Glomerular endothelial cell (primary cell): Measurements from ENCODE around the gene APOBEC3C. TPM values are rescaled to one million over a fixed set of nuclear protein-coding genes. Genes with fewer than 3 reads are reported as not detected.
"Not testable (repeated sequence)": the region's sequence is repeated elsewhere in the genome, so short reads cannot be mapped to it uniquely, and the experiment has no call there.

Source experiments
- DNase-seq: peaks from one replicate; pipeline ENCODE4 v3.0.0-alpha.2; 2011; ENCODE audit warnings: low read depth, low spot score; ENCODE audit errors: extremely low read depth
- total RNA-seq: library from RNA; depleted of rRNA; stranded (reverse); fragments of >200 nt; gene quantifications from 2 replicates; pipeline ENCODE4 v1.2.3, GENCODE V29; 2015

The APOBEC3C gene
- total RNA-seq, 1 donor from 2014 or later = 17.8 TPM

DNA sequence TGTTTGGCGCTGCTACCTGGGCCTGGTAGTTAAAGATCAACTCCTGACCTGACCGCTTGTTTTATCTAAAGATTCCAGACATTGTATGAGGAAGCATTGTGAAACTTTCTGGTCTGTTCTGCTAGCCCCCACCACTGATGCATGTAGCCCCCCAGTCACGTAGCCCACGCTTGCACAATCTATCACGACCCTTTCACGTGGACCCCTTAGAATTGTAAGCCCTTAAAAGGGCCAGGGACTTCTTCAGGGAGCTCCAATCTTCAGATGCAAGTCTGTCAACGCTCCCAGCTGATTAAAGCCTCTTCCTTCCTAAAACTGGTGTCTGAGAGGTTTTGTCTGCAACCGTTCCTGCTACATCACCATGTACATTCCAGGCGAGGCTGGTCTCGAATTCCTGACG is 41.6 kb downstream of the APOBEC3C start:
- no peak for DNase-seq

DNA sequence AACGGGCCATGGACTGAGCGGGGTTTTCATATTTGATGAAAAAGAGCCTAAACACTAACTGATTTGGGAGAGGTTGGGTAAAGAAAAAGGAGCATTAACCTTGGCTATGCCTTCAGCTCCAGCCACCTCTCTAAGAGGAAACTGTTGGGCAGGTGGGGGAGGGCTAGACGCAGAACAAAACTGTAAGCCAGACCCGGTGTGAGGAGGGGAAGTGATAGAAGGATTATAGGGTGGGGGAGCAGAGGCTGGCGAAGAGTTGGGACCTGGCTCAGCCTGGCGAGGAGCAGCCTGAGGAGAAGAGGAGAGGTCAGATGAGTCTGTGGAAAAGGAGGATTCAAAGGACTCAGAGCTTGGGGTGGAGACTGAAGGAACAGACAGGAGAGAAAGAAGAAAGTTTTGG is 47.2 kb downstream of the APOBEC3C start:
- not testable (repeated sequence) for DNase-seq

DNA sequence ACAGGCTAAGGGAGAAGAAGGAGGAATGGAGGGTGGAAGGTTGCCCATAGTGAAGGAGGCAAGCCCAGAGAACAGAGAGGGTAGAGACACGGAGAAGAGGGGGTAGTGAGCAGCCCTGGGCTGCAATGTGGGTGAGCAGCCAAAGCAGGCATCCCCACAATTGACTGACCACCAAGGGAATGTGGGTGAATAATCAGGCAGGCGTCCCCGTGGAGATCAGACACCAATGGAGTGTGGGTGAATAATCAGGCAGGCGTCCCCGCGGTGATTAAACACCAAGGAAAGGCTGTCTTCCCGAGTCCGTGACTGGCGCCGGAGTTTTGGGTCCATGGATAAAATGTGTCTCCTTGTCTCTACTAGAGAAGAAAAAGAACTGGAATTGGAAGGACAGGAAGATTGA is 47.9 kb downstream of the APOBEC3C start:
- DNase-seq = not testable (repeated sequence)

DNA sequence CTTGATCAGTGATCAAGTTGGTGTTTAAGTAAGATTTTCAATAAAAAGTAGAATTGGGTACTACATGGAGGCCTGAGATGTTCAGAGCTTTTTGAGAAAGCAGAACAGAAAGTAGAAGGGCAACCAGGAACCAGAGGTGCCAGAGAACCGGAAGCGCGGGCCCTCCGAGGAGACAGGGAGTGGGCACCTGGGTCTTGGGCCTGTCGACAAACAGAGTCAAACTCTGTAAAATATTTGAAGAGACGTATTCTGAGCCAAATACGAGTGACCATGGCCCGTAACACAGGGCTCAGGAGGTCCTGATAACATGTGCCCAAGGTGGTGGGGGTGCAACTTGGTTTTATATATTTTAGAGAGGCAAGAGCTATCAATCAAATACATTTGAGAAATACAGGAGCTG is 49.8 kb downstream of the APOBEC3C start:
- DNase-seq = not testable (repeated sequence)

DNA sequence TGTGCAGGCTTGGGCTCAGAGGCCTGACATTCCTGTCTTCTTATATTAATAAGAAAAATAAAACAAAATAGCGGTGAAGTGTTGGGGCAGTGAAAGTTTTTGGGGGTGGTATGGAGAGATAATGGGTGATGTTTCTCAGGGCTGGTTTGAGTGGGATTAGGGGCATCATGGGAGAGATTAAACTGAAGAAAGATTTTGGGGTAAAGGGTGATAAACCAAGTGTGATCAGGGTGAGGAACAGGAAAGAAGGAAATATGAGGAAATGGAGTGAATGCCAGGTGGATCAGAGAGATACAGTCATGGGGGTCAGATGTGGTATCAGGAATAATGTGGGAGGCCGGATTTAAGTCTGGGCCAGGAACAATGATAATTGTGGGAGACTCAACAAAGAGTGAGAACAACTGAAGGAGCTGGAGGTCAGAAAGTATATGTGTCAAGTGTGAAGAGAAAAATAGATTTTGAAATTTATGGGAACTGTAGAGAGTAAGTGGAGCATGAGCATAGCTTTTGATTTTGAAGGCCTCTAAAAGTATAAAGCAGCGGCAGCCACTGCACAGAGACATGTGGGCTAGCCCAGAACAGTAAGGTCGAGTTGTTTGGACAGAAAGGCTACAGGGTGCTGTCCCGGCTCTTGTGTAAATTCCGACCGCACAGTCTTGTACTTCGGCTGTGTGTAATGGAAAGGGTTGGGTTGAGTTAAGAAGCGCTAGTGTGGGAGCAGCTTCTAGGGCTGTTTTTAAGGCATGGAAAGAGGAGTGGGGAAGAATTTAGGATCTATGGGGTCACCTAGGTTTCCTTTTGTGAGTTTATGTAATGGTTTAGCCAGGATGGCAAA is 52.6 kb downstream of the APOBEC3C start:
- not testable (repeated sequence) for DNase-seq

DNA sequence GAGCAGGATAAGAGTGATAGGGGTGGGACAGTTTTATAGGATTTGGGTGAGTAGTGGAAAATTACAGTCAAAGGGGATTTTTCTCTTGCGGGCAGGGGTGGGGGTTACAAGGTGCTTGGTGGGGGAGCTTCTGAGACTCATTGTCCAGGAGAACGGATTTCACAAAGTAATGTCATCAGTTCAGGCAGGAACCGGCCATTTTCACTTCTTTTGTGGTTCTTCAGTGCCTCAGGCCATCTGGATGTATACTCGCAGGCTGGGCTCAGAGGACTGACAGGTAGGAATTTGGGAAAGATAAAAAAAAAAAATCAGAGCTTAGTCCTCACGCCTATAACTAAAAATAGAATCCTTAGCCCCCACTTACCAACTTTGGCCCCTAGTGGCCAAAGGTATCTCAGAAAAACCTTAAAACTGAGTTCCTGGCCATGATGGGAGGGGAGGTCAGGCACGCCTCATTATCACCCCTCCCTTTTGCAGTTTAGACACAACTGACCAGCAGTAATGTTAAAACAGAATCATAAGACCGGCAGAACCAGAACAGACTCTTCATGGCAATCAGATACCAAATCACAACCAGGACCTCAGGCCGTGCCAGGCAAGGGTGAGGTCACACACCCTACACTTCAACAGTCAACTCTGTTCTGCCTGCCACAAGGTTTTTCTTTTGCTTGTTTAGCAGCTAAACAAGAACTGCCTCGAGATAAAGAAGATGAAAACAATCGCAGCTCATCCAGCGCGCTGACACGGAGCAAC is 54.2 kb downstream of the APOBEC3C start:
- DNase-seq = no peak

Other genes starting within 250 kb of the APOBEC3C start
- 14.6 and 20.2 TPM in 2 replicates for gene DNAL4, start 220.1 kb upstream of the APOBEC3C start, total RNA-seq
- gene NPTXR, start 170.2 kb upstream of the APOBEC3C start, total RNA-seq = 1.1 and 3.7 TPM in 2 replicates
- 49.6 and 50.9 TPM in 2 replicates for gene CBX6, start 142.0 kb upstream of the APOBEC3C start, total RNA-seq
- gene APOBEC3A, start 56.6 kb upstream of the APOBEC3C start, total RNA-seq = not detected in 2 replicates
- gene APOBEC3B, start 31.9 kb upstream of the APOBEC3C start, total RNA-seq = 0.87 and 4.7 TPM in 2 replicates
- gene APOBEC3D, start 6.9 kb downstream of the APOBEC3C start, total RNA-seq = 1.7 and 3.7 TPM in 2 replicates
- 4.9 and 11.4 TPM in 2 replicates for gene APOBEC3F, start 26.6 kb downstream of the APOBEC3C start, total RNA-seq
- 7.5 and 10.2 TPM in 2 replicates for gene APOBEC3G, start 63.0 kb downstream of the APOBEC3C start, total RNA-seq
- not detected in 2 replicates for gene APOBEC3H, start 83.0 kb downstream of the APOBEC3C start, total RNA-seq
- gene CBX7, start 138.4 kb downstream of the APOBEC3C start, total RNA-seq = 2.0 and 14.5 TPM in 2 replicates
- gene PDGFB, start 230.7 kb downstream of the APOBEC3C start, total RNA-seq = 132 and 333 TPM in 2 replicates